GM12878 (cell line): ENCODE data around the gene CCDC194. TPM values are rescaled to one million over a fixed set of nuclear protein-coding genes. Genes with fewer than 3 reads are reported as not detected.

Source experiments
- CBFB ChIP-seq: IDR thresholded peaks from 2 replicates; pipeline ENCODE4 v1.6.1; 2016; ENCODE audit warnings: antibody characterized with exemption, low read depth
- CEBPB ChIP-seq, 2 experiments: fragments of 150-350 bp in 1 of 2; IDR thresholded peaks; 2 replicates each; pipeline ENCODE4 v1.6.1; 2012 to 2014; ENCODE audit warnings: low read depth in 2 of 2, low read length in 2 of 2, borderline replicate concordance in 1 of 2, inconsistent platforms in 1 of 2
- CHD2 ChIP-seq: IDR thresholded peaks from 2 replicates; pipeline ENCODE4 v1.6.1; 2011; ENCODE audit warnings: low read depth, low read length, improper control_type of control experiment, borderline replicate concordance
- E2F8 ChIP-seq: fragments of 450-650 bp; IDR thresholded peaks from 2 replicates; pipeline ENCODE4 v1.6.1; 2018; ENCODE audit warnings: mild to moderate bottlenecking, low read depth, moderate library complexity; ENCODE audit not compliant: partially characterized antibody
- EGR1 ChIP-seq, 2 experiments: IDR thresholded peaks; 1 replicate in 1 of 2; 2 replicates in 1 of 2; pipeline ENCODE4 v1.6.1; 2011 to 2012; ENCODE audit warnings: low read depth in 2 of 2, low read length in 2 of 2, borderline replicate concordance in 1 of 2, mild to moderate bottlenecking in 1 of 2, moderate library complexity in 1 of 2
- MEF2A ChIP-seq: IDR thresholded peaks from 2 replicates; pipeline ENCODE4 v1.6.1; 2011; ENCODE audit warnings: low read depth, mild to moderate bottlenecking, low read length, moderate library complexity; ENCODE audit not compliant: insufficient read depth
- MXI1 ChIP-seq: fragments of 150-350 bp; IDR thresholded peaks from 2 replicates; pipeline ENCODE4 v1.6.1; 2011; ENCODE audit warnings: low read depth, mild to moderate bottlenecking, inconsistent platforms, low read length, improper control_type of control experiment
- MYC ChIP-seq: IDR thresholded peaks from 2 replicates; pipeline ENCODE4 v1.6.1; 2011; ENCODE audit warnings: mild to moderate bottlenecking, low read length, moderate library complexity, inconsistent platforms; ENCODE audit not compliant: insufficient read depth, insufficient replicate concordance, insufficient read length, severe bottlenecking
- PBX3 ChIP-seq: IDR thresholded peaks from 2 replicates; pipeline ENCODE4 v1.6.1; 2011; ENCODE audit warnings: mild to moderate bottlenecking, low read depth, low read length, moderate library complexity; ENCODE audit not compliant: insufficient replicate concordance
- POLR2AphosphoS5 ChIP-seq: IDR thresholded peaks from 2 replicates; pipeline ENCODE4 v1.6.1; 2011; ENCODE audit warnings: mild to moderate bottlenecking, low read length, inconsistent platforms
- RCOR1 ChIP-seq: conservative IDR thresholded peaks from 2 replicates; pipeline ENCODE4 v1.6.1; 2012; ENCODE audit warnings: low read depth, low read length, improper control_type of control experiment
- SKIL ChIP-seq: fragments of 450-650 bp; IDR thresholded peaks from 2 replicates; pipeline ENCODE4 v1.6.1; 2017; ENCODE audit warnings: mild to moderate bottlenecking, low read depth, inconsistent platforms; ENCODE audit not compliant: poor library complexity, severe bottlenecking
- SMARCA5 ChIP-seq: fragments of 450-650 bp; IDR thresholded peaks from 2 replicates; pipeline ENCODE4 v1.6.1; 2017; ENCODE audit warnings: mild to moderate bottlenecking
- SPI1 ChIP-seq: IDR thresholded peaks from 2 replicates; pipeline ENCODE4 v1.6.1; 2011; ENCODE audit warnings: low read depth, mild to moderate bottlenecking, low read length, moderate library complexity, borderline replicate concordance; ENCODE audit not compliant: insufficient read depth
- SUZ12 ChIP-seq: fragments of 200-600 bp; sonication (generic); IDR thresholded peaks from one replicate; pipeline ENCODE4 v1.6.1; 2018; ENCODE audit warnings: antibody characterized with exemption, mild to moderate bottlenecking; ENCODE audit not compliant: unreplicated experiment
- ZNF274 ChIP-seq: IDR thresholded peaks from one replicate; pipeline ENCODE4 v1.8.0; 2011; ENCODE audit not compliant: insufficient read length, insufficient read depth
- ZNF687 ChIP-seq: fragments of 450-650 bp; IDR thresholded peaks from 2 replicates; pipeline ENCODE4 v1.6.1; 2017; ENCODE audit warnings: mild to moderate bottlenecking, moderate library complexity
- polyA plus RNA-seq, 11 experiments: library from polyadenylated mRNA; depleted of rRNA in 4 of 11; unstranded in 6 of 11; stranded (reverse) in 5 of 11; fragments of >200 nt; fragmentation: Nextera tagmentation in 4 of 11; fragmentation: Illumina TruSeq in 1 of 11; extraction: Ambion mirVana in 4 of 11; extraction: Trizol in 1 of 11; gene quantifications; 1 replicate in 1 of 11; 2 replicates in 10 of 11; pipeline versions ENCODE4 v1.2.1 to v1.2.3, GENCODE V29; 2011 to 2016; ENCODE audit warnings: inconsistent platforms in 2 of 11, missing spikeins in 2 of 11, low read depth in 1 of 11
- total RNA-seq, 4 experiments: library from RNA; depleted of rRNA in 3 of 4; stranded (reverse); fragments of >200 nt in 3 of 4; fragmentation: Illumina TruSeq in 1 of 4; extraction: Trizol in 1 of 4; gene quantifications; 2 replicates each; pipeline versions ENCODE4 v1.2.1 to v1.2.3, GENCODE V29; 2013 to 2021

The CCDC194 gene
- total and polyA plus RNA-seq, 10 of the 15 experiments (the other 5 are each of a cell fraction or from before 2014, with no cell fraction given), result 0.07 to 3.4 (median 0.97) TPM

- no peak for TF ChIP-seq SKIL
- no peak for TF ChIP-seq MEF2A
- no peak for TF ChIP-seq ZNF274
- no peak; the same call in 1 of the 2 replicates for TF ChIP-seq SMARCA5
- TF ChIP-seq POLR2AphosphoS5, result peak; percentile 93
- TF ChIP-seq SUZ12, result no peak
- TF ChIP-seq SPI1, result peak; percentile 23; the same call in 1 of the 2 replicates
- 0 out of 2 replicates have a peak, but pooled peaks have one; percentile 13 for TF ChIP-seq ZNF687
- peak in 1 of 2 experiments; percentile 66; a peak in 1 of 4 replicates for TF ChIP-seq CEBPB (IDR thresholded peaks at IDR 0.05; ENCODE audit: borderline replicate concordance in 1 of 2, low read depth in 2 of 2, low read length in 2 of 2)
- no peak for TF ChIP-seq RCOR1
- TF ChIP-seq MYC, result no peak
- 0 out of 2 replicates have a peak, but pooled peaks have one; percentile 12 for TF ChIP-seq CBFB
- no peak for TF ChIP-seq E2F8
- TF ChIP-seq PBX3, result peak; percentile 27
- TF ChIP-seq EGR1 (IDR thresholded peaks at IDR 0.05; ENCODE audit: borderline replicate concordance in 1 of 2, low read depth in 2 of 2, low read length in 2 of 2), result no peak
- no peak for TF ChIP-seq CHD2
- peak; percentile 70; the same call in 1 of the 2 replicates for TF ChIP-seq MXI1
Observed at GRCh38 chr19:17405250-17406045, 11.5 kb upstream of the CCDC194 start, which contains the start of gene BST2 (continued).
